CD4-positive, alpha-beta T cell treated with Interleukin-17A for 4 hours (primary cell): ENCODE results near the gene MAB21L4.

Experiments used
- DNase-seq: peaks from one replicate; pipeline ENCODE4 v3.0.0-alpha.2; 2020; ENCODE audit warnings: mixed read lengths

The MAB21L4 gene

DNA sequence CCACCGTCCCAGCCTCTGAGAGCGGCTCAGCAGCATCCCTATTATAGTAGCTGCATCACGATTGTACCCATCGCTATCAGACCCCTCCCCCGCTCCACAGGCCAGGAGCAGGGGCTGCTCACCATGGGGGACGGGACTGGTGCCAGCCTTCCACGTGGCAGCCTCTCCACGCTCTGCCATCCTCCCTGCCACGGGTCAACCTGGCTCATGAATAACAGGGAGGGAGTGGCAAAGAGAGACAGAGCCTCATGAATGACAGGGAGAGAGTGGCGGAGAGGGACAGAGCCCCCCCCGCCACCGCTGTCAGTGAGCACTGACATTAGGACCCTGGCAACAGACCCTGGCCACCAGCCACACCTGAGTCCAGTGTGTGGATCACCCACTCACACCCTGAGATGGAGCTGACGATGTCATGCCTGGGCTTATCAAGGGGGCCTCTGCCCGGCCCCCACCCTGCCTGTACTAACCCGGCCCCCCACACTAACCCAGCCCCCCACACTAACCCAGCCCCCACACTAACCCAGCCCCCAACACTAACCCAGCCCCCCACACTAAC lies 27.1 kb upstream of the MAB21L4 start:
- DNase-seq, result no peak

DNA sequence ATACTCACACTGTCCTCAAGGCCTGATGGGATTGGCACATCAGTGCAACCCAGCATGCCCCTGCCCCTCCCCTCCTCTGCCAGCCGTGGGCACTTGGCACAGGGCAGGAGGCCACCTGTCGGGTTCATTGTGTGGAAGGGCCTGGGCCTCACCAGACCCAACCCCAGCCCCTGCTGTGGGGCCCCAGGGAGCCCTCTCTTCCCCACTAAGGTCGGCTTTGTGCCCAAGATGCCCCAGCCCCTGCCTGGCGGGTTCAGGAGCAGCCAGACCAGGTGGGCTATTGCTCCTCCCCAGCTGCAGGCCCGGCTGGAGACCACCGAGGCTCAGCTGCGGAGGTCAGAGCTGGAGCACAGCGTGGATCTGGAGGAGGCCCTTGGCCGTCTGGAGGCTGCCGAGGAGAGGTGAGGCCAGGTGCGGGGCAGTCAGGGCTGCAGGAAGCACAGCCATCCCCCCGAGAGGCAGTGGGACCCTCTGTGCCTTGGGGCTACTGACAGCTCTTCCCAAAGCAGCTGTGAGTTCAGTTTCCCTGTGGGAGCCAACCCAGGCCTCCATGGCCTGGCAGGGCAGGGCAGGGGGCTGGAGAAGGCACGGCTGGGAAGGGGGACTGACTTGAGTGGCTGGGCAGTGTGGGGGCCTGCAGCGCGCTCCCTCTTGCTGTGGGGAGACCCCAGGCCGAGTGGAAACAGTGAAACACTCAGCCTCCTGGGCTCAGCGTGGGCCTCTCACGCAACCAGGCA lies 26.5 kb upstream of the MAB21L4 start:
- DNase-seq, result no peak

DNA sequence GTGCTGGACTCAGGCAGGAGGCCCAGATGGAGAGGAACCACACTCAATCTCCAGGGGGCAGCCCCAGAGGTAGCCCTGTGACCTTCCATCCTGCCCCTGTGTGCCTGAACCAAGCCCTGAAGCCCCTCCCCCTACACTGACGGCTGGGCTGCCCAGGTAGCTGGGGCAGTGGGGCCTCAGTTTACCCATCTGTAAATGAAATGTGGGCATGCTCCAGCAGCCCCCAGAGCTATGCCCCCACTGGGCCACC lies 26.0 kb upstream of the MAB21L4 start:
- no peak for DNase-seq

DNA sequence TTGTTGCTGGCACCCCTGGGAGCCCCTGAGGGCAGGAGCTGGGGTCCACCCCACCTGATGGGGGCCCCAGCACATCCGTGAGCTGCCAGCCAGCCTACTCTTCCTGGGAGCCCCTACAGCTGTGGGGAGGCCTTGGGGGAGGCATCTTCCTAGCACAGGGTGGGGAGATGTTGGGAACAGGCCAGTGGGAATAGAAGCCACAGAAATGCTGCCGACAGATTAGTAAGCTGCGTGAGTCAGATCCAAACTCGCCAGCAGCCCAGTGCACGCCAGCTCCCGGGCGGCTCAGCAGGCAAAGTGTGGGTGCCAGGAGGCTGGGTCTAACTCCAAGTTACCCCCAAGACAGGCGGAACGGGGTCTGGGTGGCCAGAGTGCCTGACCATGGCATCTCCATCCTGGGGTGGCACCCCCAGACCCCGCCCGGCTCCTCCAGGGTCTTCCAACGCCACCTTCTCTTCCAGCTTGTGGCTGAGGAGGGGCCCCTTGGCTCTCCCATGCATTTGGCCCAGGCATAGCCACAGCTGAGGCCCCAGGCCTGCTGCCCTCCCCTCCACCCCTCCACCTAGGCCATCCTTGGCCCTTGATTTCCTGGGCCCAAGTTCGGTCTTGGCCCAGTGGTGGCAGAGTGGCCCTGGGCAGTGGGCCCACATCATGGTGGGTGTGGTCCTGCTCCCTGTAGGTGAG lies 25.5 kb upstream of the MAB21L4 start:
- DNase-seq, result no peak

DNA sequence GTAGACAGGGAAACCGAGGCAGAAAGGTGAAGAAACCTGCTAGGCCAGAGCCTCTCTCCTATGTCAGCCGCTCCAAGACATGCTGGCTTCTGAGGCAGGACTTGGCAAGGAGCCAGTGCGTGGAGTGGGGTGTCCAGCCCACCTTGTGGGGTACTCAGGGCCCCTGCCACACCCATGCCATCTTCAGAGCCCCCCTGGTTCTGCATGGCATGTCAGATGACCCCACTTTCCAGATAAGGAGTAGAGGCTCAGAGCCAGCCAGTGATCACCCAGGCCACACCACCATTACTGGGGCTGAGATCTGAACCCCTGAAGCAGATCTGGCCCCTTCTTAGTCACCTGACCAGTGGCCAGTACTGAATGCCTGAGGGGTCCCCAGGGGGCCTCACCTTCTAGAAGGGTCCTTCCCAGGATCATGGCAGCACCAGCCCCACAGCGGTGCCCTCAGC lies 24.9 kb upstream of the MAB21L4 start:
- DNase-seq, result no peak

DNA sequence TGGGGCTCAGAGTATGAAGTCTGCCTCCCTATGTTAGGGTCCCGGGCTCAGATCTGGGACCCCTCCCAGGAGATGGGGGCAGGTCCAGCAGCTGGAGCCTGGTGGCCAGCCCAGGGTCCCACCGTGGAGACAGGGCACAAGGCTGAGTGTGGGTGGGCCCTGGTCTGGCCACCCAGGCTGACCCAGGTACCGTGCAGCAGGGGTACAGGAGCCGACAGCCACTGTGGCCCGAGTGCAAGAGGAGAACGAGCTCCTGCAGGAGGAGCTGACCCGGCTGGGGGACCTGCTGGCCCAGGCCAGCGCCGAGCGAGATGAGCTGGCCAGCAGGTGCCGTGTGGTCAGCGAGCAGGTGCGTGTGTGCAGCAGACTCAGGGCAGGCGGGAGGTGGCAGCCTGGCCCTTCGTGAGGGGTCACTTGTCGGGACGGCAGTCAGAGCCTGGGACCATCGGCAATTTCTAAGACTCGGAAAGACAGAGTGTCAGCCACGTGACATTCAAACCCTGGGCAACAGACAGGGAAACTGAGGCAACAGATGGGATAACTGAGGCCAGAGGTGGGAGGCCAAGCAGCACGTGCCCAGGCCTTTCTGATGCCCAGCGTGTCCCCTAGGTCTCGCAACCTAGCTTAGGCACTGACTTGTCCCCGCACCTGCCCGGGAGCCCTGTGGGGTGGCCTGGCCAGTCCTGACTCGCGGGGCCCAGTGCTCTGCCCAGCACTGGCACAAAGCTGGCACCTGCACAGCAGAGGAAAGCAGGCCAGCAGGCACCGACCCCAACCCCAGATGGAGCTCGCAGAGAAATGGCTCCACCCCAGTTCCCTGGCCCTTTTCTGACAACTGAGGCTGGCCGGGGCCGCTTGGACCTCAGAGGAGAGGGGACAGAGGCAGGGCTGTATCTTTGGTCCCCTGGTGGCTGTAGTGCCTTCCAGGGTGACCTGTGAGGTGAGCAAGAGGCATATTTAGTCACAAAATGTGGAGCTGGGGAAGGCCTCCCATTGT lies 24.1 kb upstream of the MAB21L4 start:
- no peak for DNase-seq

DNA sequence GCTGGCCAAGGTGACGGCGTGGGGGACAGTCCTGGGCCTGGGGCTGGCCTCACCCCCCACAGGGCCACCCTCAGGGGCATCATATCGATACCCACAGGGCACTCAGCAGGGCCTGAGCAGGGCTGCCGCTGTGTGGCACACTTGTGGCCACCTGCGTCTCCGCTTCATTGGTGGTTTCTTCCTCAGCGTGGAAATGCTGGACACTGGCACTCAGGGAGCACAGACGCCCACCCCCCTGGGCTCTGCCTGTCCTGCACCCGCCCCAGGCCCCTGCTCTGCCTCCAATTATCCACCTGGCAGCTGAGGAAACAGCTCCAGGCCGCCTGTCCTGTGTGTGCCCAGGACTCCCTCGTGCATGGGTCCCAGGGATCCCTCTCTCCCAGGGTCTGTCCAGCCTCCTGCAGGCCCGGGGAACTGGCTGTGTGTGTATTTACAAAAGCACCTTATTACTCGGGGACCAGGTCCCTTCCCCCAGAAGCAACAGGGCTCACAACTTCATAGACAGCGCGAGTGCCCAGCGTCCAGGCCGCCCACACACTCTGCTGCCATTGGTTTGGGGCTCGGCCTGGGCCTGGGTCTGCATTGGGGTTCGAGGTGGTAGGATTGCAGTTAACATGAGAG lies 23.3 kb upstream of the MAB21L4 start:
- no peak for DNase-seq

DNA sequence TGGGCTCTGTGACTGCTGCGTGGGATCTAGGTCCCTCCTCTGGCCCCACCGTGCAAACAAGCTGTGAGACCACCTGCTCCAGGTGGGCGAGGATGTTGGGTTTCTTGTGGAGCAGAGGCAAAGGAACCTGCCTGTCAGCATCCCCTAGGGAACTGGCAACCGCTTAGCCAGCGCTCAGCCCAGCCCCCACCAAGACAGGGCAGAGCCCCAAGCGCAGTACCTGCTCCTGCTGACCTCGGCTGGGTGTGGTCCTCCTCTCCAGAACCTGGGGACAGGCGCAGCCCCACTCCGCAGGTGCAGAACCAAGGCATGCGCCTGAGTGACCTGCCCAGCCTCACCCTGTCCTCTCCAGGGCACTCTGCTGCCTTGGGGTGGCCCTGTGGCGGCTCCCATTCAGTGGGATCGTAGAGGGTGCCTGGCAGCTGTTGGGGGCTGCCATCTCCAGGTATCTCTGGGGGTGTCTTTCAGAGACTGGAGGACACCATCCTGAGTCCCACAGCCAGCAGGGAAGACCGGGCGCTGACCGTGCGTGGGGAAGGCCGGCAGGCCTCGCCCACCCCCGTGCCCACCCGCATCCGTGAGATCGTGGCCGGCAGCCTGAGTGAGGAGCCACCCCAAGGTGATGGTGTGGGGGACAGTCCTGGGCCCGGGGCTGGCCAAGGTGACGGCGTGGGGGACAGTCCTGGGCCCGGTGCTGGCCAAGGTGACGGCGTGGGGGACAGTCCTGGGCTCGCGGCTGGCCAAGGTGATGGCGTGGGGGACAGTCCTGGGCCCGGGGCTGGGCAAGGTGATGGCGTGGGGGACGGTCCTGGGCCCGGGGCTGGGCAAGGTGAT lies 22.5 kb upstream of the MAB21L4 start:
- no peak for DNase-seq

DNA sequence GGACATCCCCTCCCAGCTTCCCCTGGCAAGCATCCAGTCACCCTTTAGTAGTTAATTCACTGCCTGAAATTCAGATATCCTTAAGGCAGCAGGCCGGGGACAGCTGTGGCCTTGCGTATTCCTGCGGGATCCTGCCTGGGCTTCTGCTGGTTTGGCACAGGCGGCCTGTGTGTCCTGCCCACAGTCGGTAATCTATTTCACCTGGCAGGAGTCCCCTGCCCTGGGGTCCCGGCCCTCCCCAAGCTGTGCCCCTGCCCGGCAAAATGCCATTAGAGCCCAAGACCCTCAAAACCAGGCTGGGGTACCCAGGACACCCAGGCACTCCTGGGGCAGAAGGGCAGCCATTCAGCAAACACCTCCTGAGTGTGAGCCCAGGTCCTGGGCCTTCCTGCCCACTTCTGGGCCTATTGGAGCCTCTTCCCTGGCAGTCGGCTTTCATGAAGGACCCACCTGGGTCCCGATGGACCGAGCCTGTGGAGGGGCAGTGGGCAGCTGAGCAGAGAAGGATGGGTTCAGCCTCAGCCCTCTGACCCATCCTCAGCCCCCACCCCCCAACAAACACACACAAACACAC lies 21.8 kb upstream of the MAB21L4 start:
- DNase-seq, result no peak

DNA sequence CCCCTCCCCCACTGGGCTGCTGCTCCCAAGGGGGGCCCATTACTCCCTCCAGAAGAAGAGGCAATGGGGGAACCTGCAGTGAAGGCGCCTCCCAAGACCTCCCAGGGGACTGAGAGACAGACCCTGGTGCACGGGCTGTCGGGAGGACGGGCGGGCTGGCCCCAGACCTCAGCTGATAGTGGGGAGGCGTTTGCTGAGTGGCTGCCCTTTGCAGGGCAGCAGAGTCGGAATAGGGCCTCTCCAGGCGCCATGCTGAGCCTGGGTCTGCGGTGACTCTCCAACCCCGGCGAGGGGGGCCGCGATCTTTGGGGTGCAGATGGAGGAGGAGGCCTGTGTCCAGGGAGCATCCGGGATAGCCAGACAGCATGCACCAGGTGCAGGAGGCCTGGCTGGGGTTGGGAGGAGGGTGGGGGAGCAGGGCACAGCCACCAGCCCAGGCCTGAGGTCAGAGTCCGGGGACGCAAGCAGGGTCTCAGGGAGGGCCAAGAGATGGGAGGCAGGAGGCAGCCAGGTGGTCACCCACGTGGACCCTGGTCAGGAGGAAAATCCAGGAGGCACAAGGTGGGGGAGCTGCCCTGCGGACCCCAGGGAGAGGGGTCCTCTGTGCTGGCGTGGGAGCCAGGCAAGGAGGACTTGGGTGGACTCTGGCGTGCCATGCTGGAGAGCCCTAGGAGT lies 21.2 kb upstream of the MAB21L4 start:
- DNase-seq, result no peak

DNA sequence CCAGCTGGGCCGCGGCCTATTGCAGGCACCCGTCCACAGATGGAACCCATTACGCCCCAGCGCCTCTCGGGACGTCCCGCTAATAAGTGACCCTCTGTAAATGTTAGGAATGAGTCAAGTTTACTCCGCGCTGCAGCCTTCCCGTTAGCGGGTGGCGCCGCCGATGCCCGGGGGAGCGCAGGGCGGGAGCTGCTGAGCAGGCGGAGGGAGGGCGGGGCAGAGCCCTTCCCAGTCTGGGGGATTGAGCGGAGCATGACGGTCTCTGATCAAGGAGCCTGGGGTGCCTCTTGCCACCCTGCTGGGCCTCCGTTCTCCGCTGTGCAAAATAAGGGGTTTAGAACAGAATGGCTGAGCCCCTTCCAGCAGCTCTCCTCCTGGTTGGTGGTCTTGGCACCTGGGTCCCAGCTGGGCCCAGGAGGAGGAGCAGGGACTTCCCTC lies 20.6 kb upstream of the MAB21L4 start:
- no peak for DNase-seq

DNA sequence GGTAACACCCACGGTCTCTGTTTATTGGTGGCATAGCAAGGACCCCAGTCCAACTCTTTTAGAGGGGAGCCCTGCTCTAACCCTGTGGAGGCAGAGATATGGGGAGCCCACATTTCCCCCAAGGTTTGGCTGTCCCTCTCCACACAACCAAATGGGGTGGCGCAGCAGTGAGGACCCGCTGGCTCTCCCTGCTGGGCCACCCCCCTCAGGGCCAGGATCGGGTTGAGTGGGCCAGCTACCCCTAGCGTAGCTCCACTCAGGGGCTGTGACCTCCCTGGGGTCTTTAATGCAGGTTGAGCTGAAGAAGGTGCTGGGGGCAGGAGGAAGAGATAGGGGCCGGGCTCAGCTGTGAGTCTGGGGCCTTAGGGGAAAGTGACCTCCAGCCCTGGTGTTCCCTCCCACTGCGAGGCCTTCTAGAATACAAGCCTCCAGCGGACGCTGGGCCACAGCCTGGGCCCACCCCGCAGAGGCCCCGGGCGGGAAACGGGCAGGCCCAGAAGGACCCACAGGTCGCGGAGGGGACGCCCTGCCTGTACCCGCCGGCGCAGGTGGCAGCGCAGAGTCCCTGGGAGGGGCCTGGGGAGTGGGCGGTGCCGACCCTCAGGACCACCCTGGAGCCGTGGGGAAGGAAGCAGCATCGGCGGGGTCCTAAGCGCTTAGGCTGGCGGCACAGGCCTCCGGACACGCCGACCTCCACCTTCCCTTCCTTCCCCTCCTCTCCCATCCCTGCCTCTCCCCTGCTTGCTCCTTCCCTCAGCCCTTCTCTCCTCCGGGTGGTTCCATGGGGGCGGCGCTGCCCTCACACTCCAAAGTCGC lies 19.8 kb upstream of the MAB21L4 start:
- no peak for DNase-seq

DNA sequence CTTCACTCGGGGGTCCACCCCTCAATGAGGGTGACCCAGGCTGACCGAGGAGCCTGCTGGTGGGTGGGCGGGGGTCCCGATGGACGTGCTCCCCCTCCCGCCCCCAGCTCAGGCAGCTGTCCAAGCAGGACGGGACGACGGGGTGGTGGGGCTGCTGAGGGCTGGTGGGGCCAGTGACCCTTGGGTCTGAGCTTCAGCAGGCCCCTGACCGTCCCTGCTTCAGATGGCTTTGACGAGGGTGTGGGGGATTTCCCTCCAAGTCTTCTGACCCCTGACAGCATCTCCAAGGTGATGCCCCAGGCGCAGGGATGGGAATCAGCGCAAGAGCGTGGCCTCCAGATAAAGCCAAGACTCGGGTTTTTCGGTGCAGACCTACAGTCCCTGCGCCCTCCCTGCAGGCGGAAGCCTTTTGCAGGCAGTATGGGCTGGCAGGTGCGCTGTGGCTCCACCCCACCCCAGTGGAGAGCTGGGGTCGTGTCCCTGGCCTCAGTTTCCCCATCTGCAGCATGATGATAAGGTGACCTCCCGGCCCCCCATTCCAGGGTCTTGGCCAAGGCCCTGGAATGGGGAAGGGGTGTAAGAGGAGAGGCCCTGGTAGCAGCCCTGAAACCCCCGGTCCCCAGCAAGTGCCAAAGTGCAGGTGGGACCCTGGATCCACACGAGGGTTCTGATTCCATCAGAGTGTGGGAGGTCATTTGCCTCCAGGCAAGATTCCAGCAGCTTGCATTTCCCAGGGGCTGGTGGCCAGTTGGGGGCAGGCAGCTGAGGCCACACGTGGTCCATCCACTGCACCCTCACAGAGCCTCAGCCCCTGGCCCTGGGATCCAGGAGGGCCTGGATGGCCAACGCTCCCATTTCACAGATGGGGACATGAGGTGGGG lies 18.9 kb upstream of the MAB21L4 start:
- no peak for DNase-seq

DNA sequence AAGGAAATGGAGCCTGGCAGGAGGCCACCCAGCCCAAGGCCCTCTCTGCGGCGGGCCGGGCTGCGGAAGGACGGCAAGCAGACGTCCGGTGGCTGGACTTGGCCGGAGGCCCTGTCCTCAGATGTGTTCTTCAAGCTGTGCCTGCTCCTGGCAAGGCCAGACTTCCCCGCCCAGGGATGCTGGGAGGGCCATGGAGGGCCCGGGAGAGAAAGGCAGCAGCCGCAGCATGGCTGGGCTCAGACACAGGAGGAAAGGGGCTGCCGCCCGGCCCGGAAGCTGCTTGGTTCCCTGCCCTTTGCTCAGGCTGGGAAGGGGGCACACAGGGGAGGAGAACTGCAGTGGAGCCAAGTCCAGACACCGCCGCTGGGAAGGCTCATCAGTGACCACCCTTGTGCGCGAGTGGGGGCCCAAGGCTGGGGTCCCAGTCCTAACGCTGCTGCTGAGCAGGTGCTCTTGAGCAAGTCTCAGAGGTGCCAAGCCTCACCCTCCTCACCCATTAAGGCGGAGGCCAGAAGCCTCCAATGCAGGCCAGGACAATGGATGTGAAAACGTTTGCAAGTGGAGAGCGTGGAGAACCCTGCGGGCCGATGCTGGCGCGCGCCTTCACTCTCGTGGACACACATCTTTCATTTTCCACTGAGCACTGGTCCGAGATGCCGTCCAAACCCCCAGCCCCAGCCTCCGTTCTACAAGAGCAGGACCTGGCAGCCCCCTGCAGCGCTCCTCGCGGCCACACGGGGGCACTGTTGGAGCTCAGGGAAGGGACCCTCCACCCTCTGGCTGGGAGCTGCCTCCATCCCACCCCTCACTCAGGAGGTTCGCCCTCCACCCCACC lies 18.1 kb upstream of the MAB21L4 start:
- peak; percentile 72 for DNase-seq

DNA sequence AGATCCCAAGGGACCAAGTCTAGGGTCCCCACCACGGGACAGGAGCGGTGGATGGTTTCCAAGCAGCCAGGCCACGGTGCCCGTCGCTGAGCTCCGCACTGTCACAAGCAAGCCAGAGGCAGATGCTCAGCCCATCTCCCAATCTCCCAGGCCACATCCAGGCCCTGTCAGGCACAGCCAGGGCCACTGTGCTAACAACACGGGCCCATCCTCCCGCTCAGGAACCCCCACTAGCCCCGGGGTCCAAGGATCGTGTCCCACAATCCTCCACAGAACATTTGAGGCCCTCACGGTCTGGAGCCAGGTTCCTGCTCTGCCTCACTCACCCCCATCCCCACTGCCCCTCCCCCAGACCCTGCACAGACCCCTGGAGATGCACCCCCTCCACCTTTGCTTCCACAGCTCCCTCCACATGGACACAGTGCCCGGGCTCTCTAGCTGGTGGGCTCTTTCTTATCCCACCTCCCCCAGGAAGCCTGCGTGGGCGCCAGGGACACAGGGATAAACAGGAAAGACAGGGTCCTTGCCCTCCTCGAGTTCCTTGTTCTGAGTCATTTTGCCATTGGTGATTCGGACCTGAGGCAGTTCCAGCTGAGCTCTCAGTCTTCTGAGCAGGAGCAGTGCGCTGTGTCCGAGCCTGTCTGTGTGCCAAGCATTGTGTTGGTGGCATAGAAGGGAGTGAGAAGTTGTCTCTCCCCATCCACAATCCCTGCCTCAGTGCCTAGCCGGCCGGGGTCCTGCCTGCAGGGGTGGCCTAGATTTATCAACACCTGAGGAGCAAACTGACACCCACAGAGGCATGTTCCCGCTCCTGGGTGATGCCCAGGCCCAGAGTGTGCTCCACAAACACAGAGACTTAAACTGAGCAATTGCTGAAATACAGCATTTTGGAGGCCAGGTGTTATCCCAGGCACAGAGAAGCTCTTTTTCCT lies 17.2 kb upstream of the MAB21L4 start:
- no peak for DNase-seq

DNA sequence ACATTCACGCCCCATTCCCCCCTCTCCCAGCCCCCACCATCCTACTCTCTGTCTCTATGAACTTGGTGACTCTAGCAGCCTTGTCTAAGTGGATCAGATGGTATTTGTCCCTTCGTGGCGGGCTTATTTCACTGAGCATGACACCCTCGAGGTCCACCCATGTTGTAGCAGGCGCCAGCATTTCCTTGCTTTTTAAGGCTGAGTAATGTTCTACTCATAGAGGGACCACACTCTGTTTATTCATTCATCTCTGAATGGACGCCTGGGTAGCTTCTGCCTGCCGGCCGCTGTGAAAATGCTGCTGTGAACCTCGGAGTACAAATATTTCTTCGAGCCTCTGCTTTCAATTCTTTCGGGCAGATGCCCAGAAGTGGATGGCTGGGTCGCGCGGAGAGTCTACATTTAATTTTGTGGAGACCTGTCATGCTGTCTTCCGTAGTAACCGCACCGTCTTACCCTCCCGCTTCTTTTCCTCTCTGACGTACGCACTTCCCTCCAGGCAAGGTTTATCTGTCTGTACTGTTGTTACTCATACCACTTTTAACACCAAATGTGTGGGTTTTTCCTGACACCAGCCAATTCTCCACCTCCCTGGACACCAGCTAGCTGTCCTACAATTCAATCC lies 15.8 kb upstream of the MAB21L4 start:
- no peak for DNase-seq
